GM12878 (cell line): ENCODE results near the gene SERPINB6. TPM values are rescaled to one million over a fixed set of nuclear protein-coding genes. Genes with fewer than 3 reads are reported as not detected.
"Not testable (repeated sequence)": the region's sequence is repeated elsewhere in the genome, so short reads cannot be mapped to it uniquely, and the experiment has no call there.

Experiments
- ATAC-seq: fragments of 200-7000 bp; cut with Tn5 transposase; 3 replicates; pipeline ENCODE4 v1.9.1; 2020; ENCODE audit warnings: mild to moderate bottlenecking, moderate library complexity
- BruUV-seq: library from RNA; stranded (reverse); fragments of 400-500 nt; replicated peaks from 2 replicates; lab custom pipeline; 2021; lab: Mats Ljungman, UMichigan
- CTCF ChIA-PET: fragments of 300-600 bp; sonication (Branson Sonifier 250); formaldehyde crosslinking; extraction: SDS; loops from one replicate; lab custom pipeline; 2021; ENCODE audit warnings: inconsistent platforms; lab: Yijun Ruan, JAX
- POLR2A ChIA-PET: fragments of 350-600 bp; formaldehyde crosslinking; extraction: SDS; loops from one replicate; lab custom pipeline; 2021; ENCODE audit warnings: inconsistent platforms; lab: Charles Lee
- RAD21 ChIA-PET: fragments of 300-600 bp; sonication (Branson Sonifier 250); formaldehyde crosslinking; loops from one replicate; lab custom pipeline; 2023; ENCODE audit warnings: antibody characterized with exemption; ENCODE audit not compliant: unreplicated experiment; lab: Charles Lee
- SMC1A ChIA-PET: fragments of 300-600 bp; sonication (Branson Sonifier 250); formaldehyde crosslinking; loops from one replicate; lab custom pipeline; 2023; ENCODE audit not compliant: unreplicated experiment, uncharacterized antibody; lab: Charles Lee
- DNase-seq: peaks from one replicate; pipeline ENCODE4 v3.0.0-alpha.2; 2011; ENCODE audit warnings: low read depth, low spot score
- FAIRE-seq: peaks from 3 replicates; lab custom pipeline; 2011; peaks lifted over from hg19 to GRCh38; lab: Jason Lieb, UNC
- H2AFZ ChIP-seq: 2 replicates; pipeline ENCODE4 v1.6.0; 2011; ENCODE audit warnings: low read depth, low read length, control low read depth; ENCODE audit not compliant: control insufficient read depth
- H3K27ac ChIP-seq: 2 replicates; pipeline ENCODE4 v1.5.1; 2011; ENCODE audit warnings: control low read depth; ENCODE audit not compliant: control insufficient read depth, insufficient read depth
- H3K27me3 ChIP-seq, 2 experiments: replicated peaks in 1 of 2; 2 replicates each; pipeline versions ENCODE4 v1.6.0 to v1.6.1; 2011; ENCODE audit warnings: low read length in 1 of 2; ENCODE audit not compliant: control insufficient read depth in 2 of 2, insufficient read depth in 2 of 2
- H3K36me3 ChIP-seq, 2 experiments: 2 replicates each; pipeline ENCODE4 v1.5.1; 2011; ENCODE audit warnings: low read length in 1 of 2; ENCODE audit not compliant: control insufficient read depth in 2 of 2, insufficient read depth in 2 of 2
- H3K4me1 ChIP-seq: 2 replicates; pipeline ENCODE4 v1.6.1; 2011; ENCODE audit warnings: mild to moderate bottlenecking, low read length, moderate library complexity, mixed read lengths; ENCODE audit not compliant: control insufficient read depth, insufficient read depth
- H3K4me2 ChIP-seq: 2 replicates; pipeline ENCODE4 v1.6.0; 2011; ENCODE audit warnings: control low read depth; ENCODE audit not compliant: control insufficient read depth, insufficient read depth
- H3K4me3 ChIP-seq: fragments of 200-600 bp; sonication (generic); 2 replicates; pipeline ENCODE4 v1.5.1; 2016
- H3K79me2 ChIP-seq: 2 replicates; pipeline ENCODE4 v1.6.0; 2011; ENCODE audit warnings: low read length; ENCODE audit not compliant: control insufficient read depth, insufficient read depth
- H3K9ac ChIP-seq: 2 replicates; pipeline ENCODE4 v1.8.0; 2011; ENCODE audit warnings: low read length, control low read depth, mixed read lengths; ENCODE audit not compliant: control insufficient read depth, insufficient read depth
- H3K9me3 ChIP-seq: replicated peaks from 3 replicates; pipeline ENCODE4 v1.5.1; 2011; ENCODE audit warnings: mild to moderate bottlenecking, low read length; ENCODE audit not compliant: control insufficient read depth, insufficient read depth
- H4K20me1 ChIP-seq: 2 replicates; pipeline ENCODE4 v1.6.0; 2011; ENCODE audit not compliant: control insufficient read depth, insufficient read depth
- MYB ChIP-seq: fragments of 150-350 bp; IDR thresholded peaks from 2 replicates; pipeline ENCODE4 v1.6.1; 2014; ENCODE audit warnings: mild to moderate bottlenecking, low read depth, low read length, borderline replicate concordance
- NBN ChIP-seq: fragments of 450-650 bp; IDR thresholded peaks from 2 replicates; pipeline ENCODE4 v1.6.1; 2016
- NFYA ChIP-seq: IDR thresholded peaks from 2 replicates; pipeline ENCODE4 v1.6.1; 2011; ENCODE audit warnings: low read depth, mild to moderate bottlenecking, low read length, improper control_type of control experiment, borderline replicate concordance
- NRF1 ChIP-seq: conservative IDR thresholded peaks from 2 replicates; pipeline ENCODE4 v1.6.1; 2011; ENCODE audit warnings: mild to moderate bottlenecking, low read depth, low read length, improper control_type of control experiment
- POU2F2 ChIP-seq: IDR thresholded peaks from 3 replicates; pipeline ENCODE4 v1.6.1; 2011; ENCODE audit warnings: low read depth, mild to moderate bottlenecking, low read length, borderline replicate concordance
- SUZ12 ChIP-seq: fragments of 200-600 bp; sonication (generic); IDR thresholded peaks from one replicate; pipeline ENCODE4 v1.6.1; 2018; ENCODE audit warnings: antibody characterized with exemption, mild to moderate bottlenecking; ENCODE audit not compliant: unreplicated experiment
- TARDBP ChIP-seq: IDR thresholded peaks from 2 replicates; pipeline ENCODE4 v1.6.1; 2016; ENCODE audit warnings: borderline replicate concordance
- YBX1 ChIP-seq: fragments of 450-650 bp; IDR thresholded peaks from 2 replicates; pipeline ENCODE4 v1.6.1; 2016; ENCODE audit warnings: antibody characterized with exemption
- WGBS: methylation state at CpG from one replicate; pipeline ENCODE4 v1.1.6; 2016; ENCODE audit warnings: low lambda C conversion rate; ENCODE audit not compliant: insufficient replicate concordance, insufficient coverage; ENCODE audit errors: missing lambda C conversion rate; 5-methylcytosine and 5-hydroxymethylcytosine counted together
- in situ Hi-C: fragments of 300-500 bp; cut with MboI; formaldehyde crosslinking; loops from 9 replicates; pipeline ENCODE4 v1.14.3; 2018; ENCODE audit warnings: mixed read lengths
- intact Hi-C: fragments of 100-400 bp; cut with micrococcal nuclease; formaldehyde crosslinking; loops from one replicate; pipeline ENCODE4 v1.14.2; 2022; ENCODE audit not compliant: unreplicated experiment
- polyA plus RNA-seq, 11 experiments: library from polyadenylated mRNA; depleted of rRNA in 4 of 11; unstranded in 6 of 11; stranded (reverse) in 5 of 11; fragments of >200 nt; fragmentation: Nextera tagmentation in 4 of 11; fragmentation: Illumina TruSeq in 1 of 11; extraction: Ambion mirVana in 4 of 11; extraction: Trizol in 1 of 11; gene quantifications; 1 replicate in 1 of 11; 2 replicates in 10 of 11; pipeline versions ENCODE4 v1.2.1 to v1.2.3, GENCODE V29; 2011 to 2016; ENCODE audit warnings: inconsistent platforms in 2 of 11, missing spikeins in 2 of 11, low read depth in 1 of 11
- total RNA-seq, 4 experiments: library from RNA; depleted of rRNA in 3 of 4; stranded (reverse); fragments of >200 nt in 3 of 4; fragmentation: Illumina TruSeq in 1 of 4; extraction: Trizol in 1 of 4; gene quantifications; 2 replicates each; pipeline versions ENCODE4 v1.2.1 to v1.2.3, GENCODE V29; 2013 to 2021
- TF ChIP-seq, protein P1 (sequence below): IDR thresholded peaks from 2 replicates; pipeline ENCODE4 v1.6.1; 2011; ENCODE audit warnings: low read depth, low read length, improper control_type of control experiment, borderline replicate concordance
- TF ChIP-seq, protein P2 (sequence below): IDR thresholded peaks from 2 replicates; pipeline ENCODE4 v1.6.1; 2012; ENCODE audit warnings: low read length, inconsistent platforms

Gene SERPINB6
- total and polyA plus RNA-seq, 10 of the 15 experiments (the other 5 are each of a cell fraction or from before 2014, with no cell fraction given), result 0.37 to 2.2 (median 0.68) TPM; not detected in 1

DNA sequence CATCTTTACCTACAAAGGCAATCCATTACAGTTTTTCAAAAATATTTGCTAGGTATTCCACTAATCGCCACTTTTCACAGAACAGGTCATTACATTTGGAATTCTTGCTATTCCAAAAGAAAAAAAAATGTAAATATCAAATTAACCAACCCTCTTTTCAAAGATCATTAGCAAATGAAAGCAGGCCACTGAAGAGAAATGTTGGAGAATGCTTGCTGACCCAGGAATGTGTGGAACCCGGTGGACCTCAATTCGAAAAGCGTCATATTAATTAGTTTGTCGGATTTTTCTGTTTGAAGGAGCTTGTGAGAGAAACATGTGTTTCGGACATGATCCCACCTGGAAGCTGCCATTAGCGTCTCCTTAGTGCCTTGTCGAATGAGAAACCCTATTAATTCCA is 40.3 kb downstream of the SERPINB6 start:
- WGBS, result 65% methylated on average over 8 of the region's 8 CpGs
- ChIA-PET SMC1A (interaction anchor here (0.8 to 8.3 kb wide), 23 partner anchors 9 to 181 kb away, joined by 3 to 151 read pairs (median 5); partner anchors contain the start of genes MYLK4 and SERPINB1), POLR2A (interaction anchor here (3.3 kb wide), 1 partner anchor 85 kb away, joined by 16 read pairs; no protein-coding TSS in a partner anchor), CTCF (interaction anchor here (0.6 to 12.7 kb wide), 29 partner anchors 9 to 1822 kb away, joined by 3 to 193 read pairs (median 5); partner anchors contain the start of genes MYLK4 and SERPINB1), RAD21 (interaction anchor here (0.6 to 8.5 kb wide), 10 partner anchors 9 to 164 kb away, joined by 3 to 129 read pairs (median 6); partner anchors contain the start of gene SERPINB1)
- Histone ChIP-seq H2AFZ (no peak overlapping the region), H3K27ac (no peak overlapping the region), H3K4me2 (no peak overlapping the region), H3K36me3 (no peaks in the 10 kb centered on the region), H3K9ac (no peak overlapping the region), H3K9me3 (no peaks in the 10 kb centered on the region; the same call in 2 of the 3 replicates), H3K4me3 (no peak overlapping the region), H3K27me3 (peaks cover 0 to 4% of the 10 kb centered on the region in 2 experiments; a peak in 1 of 4 replicates), H4K20me1 (no peaks in the 10 kb centered on the region), H3K79me2 (no peaks in the 10 kb centered on the region), H3K4me1 (peaks cover 4% of the 10 kb centered on the region; the same call in 1 of the 2 replicates)
- no peak for FAIRE-seq
- no peak for DNase-seq
- no TSS peak for BruUV-seq
- ATAC-seq, result no peak
- intact Hi-C loops (no loop called here), in situ Hi-C loops (loop anchor here (5.0 to 25.0 kb wide), 2 partner anchors 144 to 1344 kb away; no protein-coding TSS in a partner anchor)
- TF ChIP-seq NRF1 (no peak), TARDBP (no peak), NFYA (no peak), SUZ12 (no peak), YBX1 (no peak), NBN (no peak), MYB (no peak), POU2F2 (no peak)
- TF ChIP-seq, protein P1, sequence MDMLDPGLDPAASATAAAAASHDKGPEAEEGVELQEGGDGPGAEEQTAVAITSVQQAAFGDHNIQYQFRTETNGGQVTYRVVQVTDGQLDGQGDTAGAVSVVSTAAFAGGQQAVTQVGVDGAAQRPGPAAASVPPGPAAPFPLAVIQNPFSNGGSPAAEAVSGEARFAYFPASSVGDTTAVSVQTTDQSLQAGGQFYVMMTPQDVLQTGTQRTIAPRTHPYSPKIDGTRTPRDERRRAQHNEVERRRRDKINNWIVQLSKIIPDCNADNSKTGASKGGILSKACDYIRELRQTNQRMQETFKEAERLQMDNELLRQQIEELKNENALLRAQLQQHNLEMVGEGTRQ, result no peak
- TF ChIP-seq, protein P2, sequence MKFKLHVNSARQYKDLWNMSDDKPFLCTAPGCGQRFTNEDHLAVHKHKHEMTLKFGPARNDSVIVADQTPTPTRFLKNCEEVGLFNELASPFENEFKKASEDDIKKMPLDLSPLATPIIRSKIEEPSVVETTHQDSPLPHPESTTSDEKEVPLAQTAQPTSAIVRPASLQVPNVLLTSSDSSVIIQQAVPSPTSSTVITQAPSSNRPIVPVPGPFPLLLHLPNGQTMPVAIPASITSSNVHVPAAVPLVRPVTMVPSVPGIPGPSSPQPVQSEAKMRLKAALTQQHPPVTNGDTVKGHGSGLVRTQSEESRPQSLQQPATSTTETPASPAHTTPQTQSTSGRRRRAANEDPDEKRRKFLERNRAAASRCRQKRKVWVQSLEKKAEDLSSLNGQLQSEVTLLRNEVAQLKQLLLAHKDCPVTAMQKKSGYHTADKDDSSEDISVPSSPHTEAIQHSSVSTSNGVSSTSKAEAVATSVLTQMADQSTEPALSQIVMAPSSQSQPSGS, result no peak

DNA sequence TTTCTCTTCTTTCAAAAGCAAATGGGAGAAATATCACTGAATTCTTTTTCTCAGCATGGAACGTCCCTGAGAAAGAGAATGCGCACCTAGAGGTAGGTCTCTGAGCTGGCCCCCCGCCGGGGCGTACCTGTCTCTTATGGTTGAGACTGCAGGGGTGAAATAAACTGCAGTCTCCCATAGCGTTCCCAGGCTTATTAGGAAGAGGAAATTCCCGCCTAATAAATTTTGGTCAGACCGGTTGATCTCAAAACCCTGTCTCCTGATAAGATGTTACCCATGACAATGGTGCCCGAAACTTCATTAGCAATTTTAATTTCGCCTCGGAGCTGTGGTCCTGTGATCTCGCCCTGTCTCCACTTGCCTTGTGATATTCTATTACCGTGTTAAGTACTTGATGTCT is 43.4 kb downstream of the SERPINB6 start:
- ATAC-seq, intact Hi-C loops, H2AFZ ChIP-seq, H3K9me3 ChIP-seq, FAIRE-seq, H3K4me2 ChIP-seq, H3K27ac ChIP-seq, H3K27me3 ChIP-seq, H3K79me2 ChIP-seq, H3K4me1 ChIP-seq, H4K20me1 ChIP-seq, DNase-seq, H3K9ac ChIP-seq, H3K4me3 ChIP-seq, BruUV-seq, POLR2A ChIA-PET, H3K36me3 ChIP-seq: not testable (repeated sequence)
- ChIA-PET RAD21 (interaction anchor here (1.3 to 8.0 kb wide), 2 partner anchors 84 to 137 kb away, joined by 7 to 129 read pairs; partner anchors contain the start of gene SERPINB1), SMC1A (interaction anchor here (1.2 to 2.7 kb wide), 2 partner anchors 81 to 87 kb away, joined by 4 to 12 read pairs; partner anchors contain the start of gene SERPINB1), CTCF (interaction anchor here (2.8 to 8.1 kb wide), 2 partner anchors 82 to 137 kb away, joined by 13 to 80 read pairs; no protein-coding TSS in a partner anchor)
- in situ Hi-C loops, result loop anchor here (25.0 kb wide), 1 partner anchor 1341 kb away; no protein-coding TSS in a partner anchor
- WGBS, result 78% methylated on average over 13 of the region's 13 CpGs
